Measurements from ENCODE around the gene ARHGAP19.

GRCh38 chr10:97279121-97279815, 13.2 kb downstream of the ARHGAP19 start:
- TF ChIP-seq CTCF (conservative IDR thresholded peaks at IDR 0.05 in 1 of 2, IDR thresholded peaks at IDR 0.05 in 1 of 2; ENCODE audit: extremely low read depth in 1 of 2, insufficient read depth in 1 of 2, low read depth in 1 of 2, low read length in 2 of 2) (no peak), EZH2 (IDR thresholded peaks at IDR 0.05; ENCODE audit: borderline replicate concordance, low read length) (no peak)
